VCaP (cell line): ENCODE results near the gene MCM8.

ENCODE experiments used
- H3K27ac ChIP-seq: fragments of 450-650 bp; 2 replicates; pipeline ENCODE4 v1.5.1; 2017
- CTCF ChIP-seq: fragments of 450-650 bp; conservative IDR thresholded peaks from 2 replicates; pipeline ENCODE4 v1.5.1; 2017; ENCODE audit warnings: mild to moderate bottlenecking, moderate library complexity

The MCM8 gene

GRCh38 chr20:6000871-6001270, 50.4 kb downstream of the MCM8 start:
- H3K27ac ChIP-seq, result no peak overlapping the region
- no peak for TF ChIP-seq CTCF

- no peak for TF ChIP-seq CTCF
- H3K27ac ChIP-seq, result peak overlapping the region; percentile 90
Measured at GRCh38 chr20:6006603-6006949, 56.1 kb downstream of the MCM8 start.

- no peak for TF ChIP-seq CTCF
- H3K27ac ChIP-seq, result peak overlapping the region; percentile 90
Measured at GRCh38 chr20:6007094-6007528, 56.7 kb downstream of the MCM8 start.

GRCh38 chr20:6007529-6008103, 57.2 kb downstream of the MCM8 start:
- no peak for TF ChIP-seq CTCF
- peak overlapping the region; percentile 90; the same call in 1 of the 2 replicates for H3K27ac ChIP-seq

GRCh38 chr20:6008254-6008653, 57.8 kb downstream of the MCM8 start:
- no peak for TF ChIP-seq CTCF
- H3K27ac ChIP-seq, result peak overlapping the region; percentile 90; the same call in 1 of the 2 replicates

- H3K27ac ChIP-seq, result no peak overlapping the region
- TF ChIP-seq CTCF, result no peak
Measured at GRCh38 chr20:6012179-6012578, 61.7 kb downstream of the MCM8 start.

- TF ChIP-seq CTCF, result no peak
- H3K27ac ChIP-seq, result no peak overlapping the region
Measured at GRCh38 chr20:6014017-6014416, 63.6 kb downstream of the MCM8 start.
